WTC11 (cell line): ENCODE measurements around the gene TAF10. TPM values are rescaled to one million over a fixed set of nuclear protein-coding genes. Genes with fewer than 3 reads are reported as not detected.

Source experiments
- ATAC-seq: fragments of 200-7000 bp; cut with Tn5 transposase; 2 replicates; pipeline ENCODE4 v1.10.0; 2021; ENCODE audit warnings: mild to moderate bottlenecking, moderate library complexity
- CTCF ChIA-PET: fragments of 300-600 bp; sonication (Branson Sonifier 250); formaldehyde crosslinking; loops from one replicate; lab custom pipeline; 2021; ENCODE audit warnings: antibody characterized with exemption; lab: Charles Lee
- POLR2A ChIA-PET: fragments of 350-600 bp; sonication (Branson Sonifier 250); formaldehyde crosslinking; loops from one replicate; lab custom pipeline; 2021; ENCODE audit warnings: antibody characterized with exemption; lab: Charles Lee
- DNase-seq: peaks from one replicate; pipeline ENCODE4 v3.0.0; 2021; ENCODE audit warnings: low spot score
- H3K27ac Mint-ChIP-seq: 2 replicates; pipeline ENCODE4 v1.8.0; 2021; ENCODE audit warnings: mixed read lengths
- H3K27me3 Mint-ChIP-seq: 2 replicates; pipeline ENCODE4 v1.8.0; 2021; ENCODE audit warnings: low read depth, mild to moderate bottlenecking, moderate library complexity, mixed read lengths
- H3K36me3 Mint-ChIP-seq: 2 replicates; pipeline ENCODE4 v1.8.0; 2021; ENCODE audit warnings: mixed read lengths
- H3K4me1 Mint-ChIP-seq: 2 replicates; pipeline ENCODE4 v1.8.0; 2022; ENCODE audit warnings: mixed read lengths
- H3K4me3 Mint-ChIP-seq: 2 replicates; pipeline ENCODE4 v1.8.0; 2021; ENCODE audit warnings: mild to moderate bottlenecking, moderate library complexity, mixed read lengths
- H3K9me3 Mint-ChIP-seq: 2 replicates; pipeline ENCODE4 v1.8.0; 2021; ENCODE audit warnings: mixed read lengths
- ATF1 ChIP-seq: sonication (generic); formaldehyde crosslinking; IDR thresholded peaks from 2 replicates; pipeline ENCODE4 v1.8.1; 2023; ENCODE audit warnings: mild to moderate bottlenecking, moderate library complexity, missing genetic modification reagents
- CREB1 ChIP-seq: sonication (generic); formaldehyde crosslinking; IDR thresholded peaks from 2 replicates; pipeline ENCODE4 v1.8.0; 2023; ENCODE audit warnings: mild to moderate bottlenecking, missing genetic modification reagents
- ETV6 ChIP-seq: sonication (generic); formaldehyde crosslinking; IDR thresholded peaks from 2 replicates; pipeline ENCODE4 v1.8.1; 2022; ENCODE audit warnings: mild to moderate bottlenecking, missing genetic modification reagents
- GTF2I ChIP-seq: fragments of 250-450 bp; sonication (Bioruptor Pico); conservative IDR thresholded peaks from 2 replicates; pipeline ENCODE4 v1.4.0; 2021; ENCODE audit warnings: mild to moderate bottlenecking
- MXD4 ChIP-seq: fragments of 250-450 bp; sonication (Bioruptor Pico); IDR thresholded peaks from 2 replicates; pipeline ENCODE4 v1.8.0; 2021; ENCODE audit warnings: mild to moderate bottlenecking, moderate library complexity, borderline replicate concordance
- MYBL2 ChIP-seq: sonication (generic); formaldehyde crosslinking; IDR thresholded peaks from 2 replicates; pipeline ENCODE4 v1.8.1; 2023; ENCODE audit warnings: mild to moderate bottlenecking, moderate library complexity, missing genetic modification reagents
- NR3C1 ChIP-seq: sonication (generic); formaldehyde crosslinking; conservative IDR thresholded peaks from 2 replicates; pipeline ENCODE4 v1.8.1; 2023; ENCODE audit warnings: low read depth, mild to moderate bottlenecking, missing genetic modification reagents
- RELA ChIP-seq: sonication (generic); formaldehyde crosslinking; IDR thresholded peaks from 2 replicates; pipeline ENCODE4 v1.8.1; 2022; ENCODE audit warnings: missing genetic modification reagents, mild to moderate bottlenecking, borderline replicate concordance
- ZNF121 ChIP-seq: sonication (generic); formaldehyde crosslinking; IDR thresholded peaks from 2 replicates; pipeline ENCODE4 v1.8.0; 2023; ENCODE audit warnings: missing genetic modification reagents
- ZNF138 ChIP-seq: sonication (generic); formaldehyde crosslinking; conservative IDR thresholded peaks from 2 replicates; pipeline ENCODE4 v1.8.1; 2022; ENCODE audit warnings: mild to moderate bottlenecking, moderate library complexity, missing genetic modification reagents
- ZNF232 ChIP-seq: sonication (generic); formaldehyde crosslinking; IDR thresholded peaks from 2 replicates; pipeline ENCODE4 v1.8.0; 2022; ENCODE audit warnings: mild to moderate bottlenecking, missing genetic modification reagents
- ZNF423 ChIP-seq: fragments of 250-450 bp; sonication (Bioruptor Pico); IDR thresholded peaks from 2 replicates; pipeline ENCODE4 v2.1.2; 2022; ENCODE audit warnings: mild to moderate bottlenecking, moderate library complexity
- ZNF671 ChIP-seq: fragments of 250-450 bp; sonication (Bioruptor Pico); IDR thresholded peaks from 2 replicates; pipeline ENCODE4 v1.8.0; 2021; ENCODE audit warnings: mild to moderate bottlenecking
- total RNA-seq: library from RNA; stranded (reverse); gene quantifications from 3 replicates; pipeline ENCODE4 v1.2.3, GENCODE V29; 2021
- TF ChIP-seq, protein P1 (sequence below): sonication (generic); formaldehyde crosslinking; IDR thresholded peaks from 2 replicates; pipeline ENCODE4 v1.8.1; 2023; ENCODE audit warnings: mild to moderate bottlenecking, missing genetic modification reagents
- TF ChIP-seq, protein P2 (sequence below): sonication (generic); formaldehyde crosslinking; IDR thresholded peaks from 2 replicates; pipeline ENCODE4 v1.8.0; 2022; ENCODE audit warnings: mild to moderate bottlenecking, missing genetic modification reagents
- TF ChIP-seq, protein P3 (sequence below): sonication (generic); formaldehyde crosslinking; IDR thresholded peaks from 2 replicates; pipeline ENCODE4 v1.8.1; 2023; ENCODE audit warnings: mild to moderate bottlenecking, missing genetic modification reagents, borderline replicate concordance
- TF ChIP-seq, protein P4 (sequence below): sonication (generic); formaldehyde crosslinking; conservative IDR thresholded peaks from 2 replicates; pipeline ENCODE4 v1.8.1; 2023; ENCODE audit warnings: mild to moderate bottlenecking, low read depth, missing genetic modification reagents, moderate library complexity
- TF ChIP-seq, protein P5 (sequence below): sonication (generic); formaldehyde crosslinking; IDR thresholded peaks from 2 replicates; pipeline ENCODE4 v1.8.1; 2023; ENCODE audit warnings: mild to moderate bottlenecking, missing genetic modification reagents
- TF ChIP-seq, protein P6 (sequence below): sonication (generic); formaldehyde crosslinking; IDR thresholded peaks from 2 replicates; pipeline ENCODE4 v1.8.0; 2023; ENCODE audit warnings: missing genetic modification reagents
- TF ChIP-seq, protein P7 (sequence below): sonication (generic); formaldehyde crosslinking; IDR thresholded peaks from 2 replicates; pipeline ENCODE4 v1.8.1; 2022; ENCODE audit warnings: mild to moderate bottlenecking, moderate library complexity, missing genetic modification reagents

The TAF10 gene
- total RNA-seq, 1 experiment from 2014 or later = 165 TPM

DNA sequence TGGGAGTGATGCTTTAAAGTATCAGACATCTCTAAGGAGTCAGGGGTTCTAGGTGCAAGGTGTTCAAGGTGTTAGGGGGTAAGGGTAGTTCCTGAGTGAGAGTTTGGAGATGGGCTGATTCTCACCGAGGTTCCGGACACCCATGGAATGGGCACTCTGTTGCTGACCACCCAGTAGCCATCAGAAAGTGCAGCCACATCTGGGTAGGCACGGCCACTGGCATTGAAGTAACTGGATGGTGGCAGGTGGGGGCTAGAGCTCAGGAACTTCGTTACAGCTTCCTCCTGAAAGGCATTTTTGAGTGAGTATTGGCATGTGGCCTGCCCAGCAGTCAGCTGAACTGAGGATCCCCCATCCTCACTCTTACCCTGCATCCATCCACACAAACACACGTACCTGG is 3.0 kb upstream of the TAF10 start (continued):
- TF ChIP-seq GTF2I (CRISPR knock-in tag) (no peak), MXD4 (CRISPR knock-in tag) (no peak), NR3C1 (CRISPR knock-in tag) (no peak)
- TF ChIP-seq, protein P1, sequence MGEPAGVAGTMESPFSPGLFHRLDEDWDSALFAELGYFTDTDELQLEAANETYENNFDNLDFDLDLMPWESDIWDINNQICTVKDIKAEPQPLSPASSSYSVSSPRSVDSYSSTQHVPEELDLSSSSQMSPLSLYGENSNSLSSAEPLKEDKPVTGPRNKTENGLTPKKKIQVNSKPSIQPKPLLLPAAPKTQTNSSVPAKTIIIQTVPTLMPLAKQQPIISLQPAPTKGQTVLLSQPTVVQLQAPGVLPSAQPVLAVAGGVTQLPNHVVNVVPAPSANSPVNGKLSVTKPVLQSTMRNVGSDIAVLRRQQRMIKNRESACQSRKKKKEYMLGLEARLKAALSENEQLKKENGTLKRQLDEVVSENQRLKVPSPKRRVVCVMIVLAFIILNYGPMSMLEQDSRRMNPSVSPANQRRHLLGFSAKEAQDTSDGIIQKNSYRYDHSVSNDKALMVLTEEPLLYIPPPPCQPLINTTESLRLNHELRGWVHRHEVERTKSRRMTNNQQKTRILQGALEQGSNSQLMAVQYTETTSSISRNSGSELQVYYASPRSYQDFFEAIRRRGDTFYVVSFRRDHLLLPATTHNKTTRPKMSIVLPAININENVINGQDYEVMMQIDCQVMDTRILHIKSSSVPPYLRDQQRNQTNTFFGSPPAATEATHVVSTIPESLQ (CRISPR knock-in tag) = no peak
- TF ChIP-seq, protein P2, sequence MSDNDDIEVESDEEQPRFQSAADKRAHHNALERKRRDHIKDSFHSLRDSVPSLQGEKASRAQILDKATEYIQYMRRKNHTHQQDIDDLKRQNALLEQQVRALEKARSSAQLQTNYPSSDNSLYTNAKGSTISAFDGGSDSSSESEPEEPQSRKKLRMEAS = no peak

- ATAC-seq (no peak), DNase-seq (no peak)
- H3K4me3 Mint-ChIP-seq = no peak overlapping the region
- POLR2A ChIA-PET = no interaction called here
- H3K4me1 Mint-ChIP-seq = peaks cover 6% of the 10 kb centered on the region
- TF ChIP-seq ATF1 (CRISPR knock-in tag) (no peak), MYBL2 (CRISPR knock-in tag) (no peak), ZNF671 (CRISPR knock-in tag) (no peak), ZNF232 (CRISPR knock-in tag) (no peak), ZNF423 (CRISPR knock-in tag) (no peak), RELA (CRISPR knock-in tag) (no peak), MXD4 (CRISPR knock-in tag) (no peak), ZNF138 (CRISPR knock-in tag) (no peak), ZNF121 (CRISPR knock-in tag) (no peak), ETV6 (CRISPR knock-in tag) (no peak), NR3C1 (CRISPR knock-in tag) (no peak), CREB1 (CRISPR knock-in tag) (no peak)
- TF ChIP-seq, protein P3, sequence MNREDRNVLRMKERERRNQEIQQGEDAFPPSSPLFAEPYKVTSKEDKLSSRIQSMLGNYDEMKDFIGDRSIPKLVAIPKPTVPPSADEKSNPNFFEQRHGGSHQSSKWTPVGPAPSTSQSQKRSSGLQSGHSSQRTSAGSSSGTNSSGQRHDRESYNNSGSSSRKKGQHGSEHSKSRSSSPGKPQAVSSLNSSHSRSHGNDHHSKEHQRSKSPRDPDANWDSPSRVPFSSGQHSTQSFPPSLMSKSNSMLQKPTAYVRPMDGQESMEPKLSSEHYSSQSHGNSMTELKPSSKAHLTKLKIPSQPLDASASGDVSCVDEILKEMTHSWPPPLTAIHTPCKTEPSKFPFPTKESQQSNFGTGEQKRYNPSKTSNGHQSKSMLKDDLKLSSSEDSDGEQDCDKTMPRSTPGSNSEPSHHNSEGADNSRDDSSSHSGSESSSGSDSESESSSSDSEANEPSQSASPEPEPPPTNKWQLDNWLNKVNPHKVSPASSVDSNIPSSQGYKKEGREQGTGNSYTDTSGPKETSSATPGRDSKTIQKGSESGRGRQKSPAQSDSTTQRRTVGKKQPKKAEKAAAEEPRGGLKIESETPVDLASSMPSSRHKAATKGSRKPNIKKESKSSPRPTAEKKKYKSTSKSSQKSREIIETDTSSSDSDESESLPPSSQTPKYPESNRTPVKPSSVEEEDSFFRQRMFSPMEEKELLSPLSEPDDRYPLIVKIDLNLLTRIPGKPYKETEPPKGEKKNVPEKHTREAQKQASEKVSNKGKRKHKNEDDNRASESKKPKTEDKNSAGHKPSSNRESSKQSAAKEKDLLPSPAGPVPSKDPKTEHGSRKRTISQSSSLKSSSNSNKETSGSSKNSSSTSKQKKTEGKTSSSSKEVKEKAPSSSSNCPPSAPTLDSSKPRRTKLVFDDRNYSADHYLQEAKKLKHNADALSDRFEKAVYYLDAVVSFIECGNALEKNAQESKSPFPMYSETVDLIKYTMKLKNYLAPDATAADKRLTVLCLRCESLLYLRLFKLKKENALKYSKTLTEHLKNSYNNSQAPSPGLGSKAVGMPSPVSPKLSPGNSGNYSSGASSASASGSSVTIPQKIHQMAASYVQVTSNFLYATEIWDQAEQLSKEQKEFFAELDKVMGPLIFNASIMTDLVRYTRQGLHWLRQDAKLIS (CRISPR knock-in tag) = no peak
- TF ChIP-seq, protein P4, sequence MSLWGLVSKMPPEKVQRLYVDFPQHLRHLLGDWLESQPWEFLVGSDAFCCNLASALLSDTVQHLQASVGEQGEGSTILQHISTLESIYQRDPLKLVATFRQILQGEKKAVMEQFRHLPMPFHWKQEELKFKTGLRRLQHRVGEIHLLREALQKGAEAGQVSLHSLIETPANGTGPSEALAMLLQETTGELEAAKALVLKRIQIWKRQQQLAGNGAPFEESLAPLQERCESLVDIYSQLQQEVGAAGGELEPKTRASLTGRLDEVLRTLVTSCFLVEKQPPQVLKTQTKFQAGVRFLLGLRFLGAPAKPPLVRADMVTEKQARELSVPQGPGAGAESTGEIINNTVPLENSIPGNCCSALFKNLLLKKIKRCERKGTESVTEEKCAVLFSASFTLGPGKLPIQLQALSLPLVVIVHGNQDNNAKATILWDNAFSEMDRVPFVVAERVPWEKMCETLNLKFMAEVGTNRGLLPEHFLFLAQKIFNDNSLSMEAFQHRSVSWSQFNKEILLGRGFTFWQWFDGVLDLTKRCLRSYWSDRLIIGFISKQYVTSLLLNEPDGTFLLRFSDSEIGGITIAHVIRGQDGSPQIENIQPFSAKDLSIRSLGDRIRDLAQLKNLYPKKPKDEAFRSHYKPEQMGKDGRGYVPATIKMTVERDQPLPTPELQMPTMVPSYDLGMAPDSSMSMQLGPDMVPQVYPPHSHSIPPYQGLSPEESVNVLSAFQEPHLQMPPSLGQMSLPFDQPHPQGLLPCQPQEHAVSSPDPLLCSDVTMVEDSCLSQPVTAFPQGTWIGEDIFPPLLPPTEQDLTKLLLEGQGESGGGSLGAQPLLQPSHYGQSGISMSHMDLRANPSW (CRISPR knock-in tag) = no peak
- TF ChIP-seq, protein P5, sequence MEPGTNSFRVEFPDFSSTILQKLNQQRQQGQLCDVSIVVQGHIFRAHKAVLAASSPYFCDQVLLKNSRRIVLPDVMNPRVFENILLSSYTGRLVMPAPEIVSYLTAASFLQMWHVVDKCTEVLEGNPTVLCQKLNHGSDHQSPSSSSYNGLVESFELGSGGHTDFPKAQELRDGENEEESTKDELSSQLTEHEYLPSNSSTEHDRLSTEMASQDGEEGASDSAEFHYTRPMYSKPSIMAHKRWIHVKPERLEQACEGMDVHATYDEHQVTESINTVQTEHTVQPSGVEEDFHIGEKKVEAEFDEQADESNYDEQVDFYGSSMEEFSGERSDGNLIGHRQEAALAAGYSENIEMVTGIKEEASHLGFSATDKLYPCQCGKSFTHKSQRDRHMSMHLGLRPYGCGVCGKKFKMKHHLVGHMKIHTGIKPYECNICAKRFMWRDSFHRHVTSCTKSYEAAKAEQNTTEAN = no peak
- TF ChIP-seq, protein P6, sequence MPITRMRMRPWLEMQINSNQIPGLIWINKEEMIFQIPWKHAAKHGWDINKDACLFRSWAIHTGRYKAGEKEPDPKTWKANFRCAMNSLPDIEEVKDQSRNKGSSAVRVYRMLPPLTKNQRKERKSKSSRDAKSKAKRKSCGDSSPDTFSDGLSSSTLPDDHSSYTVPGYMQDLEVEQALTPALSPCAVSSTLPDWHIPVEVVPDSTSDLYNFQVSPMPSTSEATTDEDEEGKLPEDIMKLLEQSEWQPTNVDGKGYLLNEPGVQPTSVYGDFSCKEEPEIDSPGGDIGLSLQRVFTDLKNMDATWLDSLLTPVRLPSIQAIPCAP = no peak
- TF ChIP-seq, protein P7, sequence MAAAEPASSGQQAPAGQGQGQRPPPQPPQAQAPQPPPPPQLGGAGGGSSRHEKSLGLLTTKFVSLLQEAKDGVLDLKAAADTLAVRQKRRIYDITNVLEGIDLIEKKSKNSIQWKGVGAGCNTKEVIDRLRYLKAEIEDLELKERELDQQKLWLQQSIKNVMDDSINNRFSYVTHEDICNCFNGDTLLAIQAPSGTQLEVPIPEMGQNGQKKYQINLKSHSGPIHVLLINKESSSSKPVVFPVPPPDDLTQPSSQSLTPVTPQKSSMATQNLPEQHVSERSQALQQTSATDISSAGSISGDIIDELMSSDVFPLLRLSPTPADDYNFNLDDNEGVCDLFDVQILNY = no peak
- no peaks in the 10 kb centered on the region for H3K9me3 Mint-ChIP-seq
- no peak overlapping the region for H3K27ac Mint-ChIP-seq
- CTCF ChIA-PET = no interaction called here
- H3K36me3 Mint-ChIP-seq = peaks cover 14% of the 10 kb centered on the region
- no peaks in the 10 kb centered on the region for H3K27me3 Mint-ChIP-seq
These were observed 2.4 kb upstream of the TAF10 start for GRCh38 chr11:6614446-6614845.
